ENCODE results near the gene PNCK. TPM values are rescaled to one million over a fixed set of nuclear protein-coding genes. Genes with fewer than 3 reads are reported as not detected.

The PNCK gene
- total and polyA plus RNA-seq, 5 donors from 2014 or later: 0.54 TPM; not detected in 4

- Histone ChIP-seq H3K27ac (ENCODE audit: insufficient read depth, low read length, poor library complexity, severe bottlenecking) (no peak overlapping the region), H3K36me3 (ENCODE audit: control insufficient read depth, insufficient read depth, low read length) (no peaks in the 10 kb centered on the region), H3K4me1 (ENCODE audit: control insufficient read depth, insufficient read depth, low read length, poor library complexity, severe bottlenecking) (no peaks in the 10 kb centered on the region), H3K9me3 (ENCODE audit: control insufficient read depth in 2 of 2, low read length in 2 of 2) (peaks cover 0 to 4% of the 10 kb centered on the region in 2 experiments), H3K4me3 (ENCODE audit: low read depth, low read length) (no peak overlapping the region), H3K27me3 (ENCODE audit: control insufficient read depth, insufficient read depth, low read length) (no peaks in the 10 kb centered on the region)
- DNase-seq (no peak), ATAC-seq (ENCODE audit: low read depth in 2 of 2) (no peak)
- Mint-ChIP-seq H3K4me1 (no peaks in the 10 kb centered on the region), H3K27ac (no peak overlapping the region), H3K9me3 (peaks cover 0 to 12% (median 0%) of the 10 kb centered on the region in 7 donors), H3K27me3 (no peaks in the 10 kb centered on the region), H3K4me3 (no peak overlapping the region), H3K36me3 (no peaks in the 10 kb centered on the region)
Observed at GRCh38 chrX:153634236-153634635, 39.4 kb downstream of the PNCK start.

DNA sequence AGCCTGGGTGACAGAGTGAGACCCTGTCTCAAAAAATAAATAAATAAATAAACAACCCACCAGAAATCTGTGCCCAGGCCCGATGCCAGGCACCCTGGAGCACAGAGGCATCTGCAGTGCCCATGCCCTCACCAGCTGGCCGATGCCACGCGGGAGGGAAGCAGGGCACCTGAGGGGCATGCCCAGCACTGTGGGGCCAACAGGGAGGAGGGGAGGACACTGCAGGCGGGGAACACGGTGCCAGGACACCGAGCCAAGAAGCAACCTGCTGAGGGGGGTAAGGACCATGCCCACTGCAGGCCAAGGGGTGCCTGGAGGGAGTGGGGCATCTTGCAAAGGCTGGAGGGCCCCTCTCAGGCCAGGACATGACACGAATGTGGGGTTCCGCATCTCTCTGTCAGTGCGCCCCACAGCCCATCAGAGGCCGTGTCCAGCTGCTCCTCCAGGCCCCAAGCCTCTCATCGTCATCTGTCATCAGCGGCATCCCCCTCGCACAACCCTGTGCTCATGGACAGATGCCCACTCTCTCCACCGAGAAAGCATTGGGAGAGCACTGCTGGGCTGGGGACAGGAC is 39.9 kb downstream of the PNCK start:
- Mint-ChIP-seq H3K27me3 (no peaks in the 10 kb centered on the region), H3K27ac (no peak overlapping the region), H3K9me3 (peaks cover 0 to 12% (median 0%) of the 10 kb centered on the region in 7 donors), H3K4me1 (no peaks in the 10 kb centered on the region), H3K4me3 (no peak overlapping the region), H3K36me3 (no peaks in the 10 kb centered on the region)
- no peaks in the 10 kb centered on the region for H3K27me3 ChIP-seq (ENCODE audit: control insufficient read depth, insufficient read depth, low read length)
- no peak overlapping the region for H3K27ac ChIP-seq (ENCODE audit: insufficient read depth, low read length, poor library complexity, severe bottlenecking)
- H3K9me3 ChIP-seq (ENCODE audit: control insufficient read depth in 2 of 2, low read length in 2 of 2): peaks cover 0 to 4% of the 10 kb centered on the region in 2 experiments
- DNase-seq (no peak), ATAC-seq (ENCODE audit: low read depth in 2 of 2) (no peak)
- H3K4me3 ChIP-seq (ENCODE audit: low read depth, low read length): no peak overlapping the region
- H3K4me1 ChIP-seq (ENCODE audit: control insufficient read depth, insufficient read depth, low read length, poor library complexity, severe bottlenecking): no peaks in the 10 kb centered on the region
- no peaks in the 10 kb centered on the region for H3K36me3 ChIP-seq (ENCODE audit: control insufficient read depth, insufficient read depth, low read length)

GRCh38 chrX:153633048-153633447 is 40.6 kb downstream of the PNCK start:
- Mint-ChIP-seq H3K36me3 (no peaks in the 10 kb centered on the region), H3K4me3 (no peak overlapping the region), H3K27me3 (no peaks in the 10 kb centered on the region), H3K27ac (no peak overlapping the region), H3K9me3 (peaks cover 0 to 12% (median 0%) of the 10 kb centered on the region in 7 donors), H3K4me1 (no peaks in the 10 kb centered on the region)
- Histone ChIP-seq H3K4me1 (ENCODE audit: control insufficient read depth, insufficient read depth, low read length, poor library complexity, severe bottlenecking) (no peaks in the 10 kb centered on the region), H3K4me3 (ENCODE audit: low read depth, low read length) (no peak overlapping the region), H3K27me3 (ENCODE audit: control insufficient read depth, insufficient read depth, low read length) (no peaks in the 10 kb centered on the region), H3K9me3 (ENCODE audit: control insufficient read depth in 2 of 2, low read length in 2 of 2) (peaks cover 0 to 4% of the 10 kb centered on the region in 2 experiments), H3K27ac (ENCODE audit: insufficient read depth, low read length, poor library complexity, severe bottlenecking) (no peak overlapping the region), H3K36me3 (ENCODE audit: control insufficient read depth, insufficient read depth, low read length) (no peaks in the 10 kb centered on the region)
- no peak for ATAC-seq (ENCODE audit: low read depth in 2 of 2)
- no peak for DNase-seq

DNA sequence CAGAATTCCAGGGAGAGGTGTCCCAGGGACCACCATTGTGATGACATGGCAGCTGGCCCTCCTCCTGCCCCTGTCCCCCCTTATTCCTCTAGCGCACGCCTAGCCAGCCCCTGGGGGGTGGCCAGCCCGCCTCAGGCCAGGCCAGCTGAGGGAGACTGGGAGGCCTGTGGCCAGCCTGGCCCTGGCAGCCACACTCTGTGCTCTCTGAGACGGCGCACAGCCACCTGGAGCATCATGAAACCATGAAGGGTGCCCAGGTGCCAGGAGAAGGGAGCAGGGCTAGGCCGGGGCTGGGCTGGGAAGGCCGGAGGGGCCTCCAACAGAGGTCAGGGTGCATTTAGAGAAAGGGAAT is 41.0 kb downstream of the PNCK start:
- no peaks in the 10 kb centered on the region for H3K36me3 Mint-ChIP-seq
- Histone ChIP-seq H3K4me1 (ENCODE audit: control insufficient read depth, insufficient read depth, low read length, poor library complexity, severe bottlenecking) (no peaks in the 10 kb centered on the region), H3K9me3 (ENCODE audit: control insufficient read depth in 2 of 2, low read length in 2 of 2) (peaks cover 0 to 4% of the 10 kb centered on the region in 2 experiments), H3K36me3 (ENCODE audit: control insufficient read depth, insufficient read depth, low read length) (no peaks in the 10 kb centered on the region), H3K27ac (ENCODE audit: insufficient read depth, low read length, poor library complexity, severe bottlenecking) (no peak overlapping the region), H3K4me3 (ENCODE audit: low read depth, low read length) (no peak overlapping the region), H3K27me3 (ENCODE audit: control insufficient read depth, insufficient read depth, low read length) (no peaks in the 10 kb centered on the region)
- H3K4me3 Mint-ChIP-seq: no peak overlapping the region
- no peak for DNase-seq
- H3K9me3 Mint-ChIP-seq: peaks cover 0 to 12% (median 0%) of the 10 kb centered on the region in 7 donors
- H3K4me1 Mint-ChIP-seq: no peaks in the 10 kb centered on the region
- ATAC-seq (ENCODE audit: low read depth in 2 of 2): no peak
- H3K27me3 Mint-ChIP-seq: no peaks in the 10 kb centered on the region
- no peak overlapping the region for H3K27ac Mint-ChIP-seq

DNA sequence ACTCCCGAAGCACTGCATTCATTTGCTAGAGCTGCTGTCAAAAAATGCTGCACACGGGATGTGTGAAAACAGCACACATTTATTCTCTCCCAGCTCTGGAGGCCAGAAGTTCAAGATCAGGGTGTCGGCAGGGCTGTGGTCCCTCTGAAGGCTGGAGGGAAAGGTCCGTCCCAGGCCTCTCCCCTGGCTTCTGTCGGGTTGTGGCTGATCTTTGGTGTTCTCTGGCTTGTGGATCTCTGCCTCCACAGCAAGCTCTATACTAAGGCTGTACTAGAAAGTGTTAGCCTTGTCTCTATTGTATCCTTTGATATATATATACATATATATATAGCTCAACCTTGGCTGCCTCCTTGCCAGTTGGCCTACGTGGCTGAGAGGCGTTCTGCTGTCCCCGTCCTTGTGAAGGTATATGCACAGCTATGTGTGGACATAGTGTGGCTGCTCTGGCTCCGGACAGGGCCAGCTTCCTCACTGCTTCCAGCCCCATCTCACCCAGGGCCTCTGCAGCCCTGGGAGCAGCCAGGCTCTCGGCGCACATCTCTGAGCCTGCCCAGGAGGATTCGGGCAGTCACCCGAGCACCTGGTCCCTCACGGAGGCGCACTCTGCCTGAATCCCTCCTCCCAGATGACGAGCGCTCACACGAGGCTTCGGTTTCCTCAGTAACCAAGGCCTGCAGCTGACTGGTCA is 41.6 kb downstream of the PNCK start:
- Histone ChIP-seq H3K9me3 (ENCODE audit: control insufficient read depth in 2 of 2, low read length in 2 of 2) (peaks cover 0 to 4% of the 10 kb centered on the region in 2 experiments), H3K27me3 (ENCODE audit: control insufficient read depth, insufficient read depth, low read length) (no peaks in the 10 kb centered on the region), H3K27ac (ENCODE audit: insufficient read depth, low read length, poor library complexity, severe bottlenecking) (no peak overlapping the region), H3K36me3 (ENCODE audit: control insufficient read depth, insufficient read depth, low read length) (no peaks in the 10 kb centered on the region), H3K4me1 (ENCODE audit: control insufficient read depth, insufficient read depth, low read length, poor library complexity, severe bottlenecking) (no peaks in the 10 kb centered on the region), H3K4me3 (ENCODE audit: low read depth, low read length) (no peak overlapping the region)
- Mint-ChIP-seq H3K4me3 (no peak overlapping the region), H3K27me3 (no peaks in the 10 kb centered on the region), H3K9me3 (peaks cover 0 to 12% (median 0%) of the 10 kb centered on the region in 7 donors), H3K27ac (no peak overlapping the region), H3K4me1 (no peaks in the 10 kb centered on the region), H3K36me3 (no peaks in the 10 kb centered on the region)
- DNase-seq (no peak), ATAC-seq (ENCODE audit: low read depth in 2 of 2) (no peak)

DNA sequence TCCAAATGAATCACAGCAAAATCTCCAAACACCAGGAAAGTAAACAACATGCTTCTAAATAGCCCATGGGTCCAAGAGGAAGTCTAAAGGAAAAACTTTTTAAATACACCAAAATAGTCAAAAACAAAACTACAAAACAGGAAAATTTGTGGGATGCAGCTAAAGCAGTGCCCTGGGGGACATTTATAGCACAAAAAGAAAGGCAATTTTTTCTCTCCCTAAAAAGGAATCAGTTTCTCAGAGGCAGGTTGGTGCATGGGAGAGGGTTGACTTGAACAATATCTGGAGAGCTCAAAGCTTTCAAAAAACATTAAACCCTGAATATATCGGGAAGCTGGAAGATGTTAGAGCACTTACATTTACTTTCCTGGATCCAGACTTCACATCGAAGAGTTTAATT is 42.3 kb downstream of the PNCK start:
- no peaks in the 10 kb centered on the region for H3K36me3 Mint-ChIP-seq
- DNase-seq: no peak
- no peaks in the 10 kb centered on the region for H3K4me1 ChIP-seq (ENCODE audit: control insufficient read depth, insufficient read depth, low read length, poor library complexity, severe bottlenecking)
- no peaks in the 10 kb centered on the region for H3K4me1 Mint-ChIP-seq
- no peak overlapping the region for H3K4me3 Mint-ChIP-seq
- ATAC-seq (ENCODE audit: low read depth in 2 of 2): no peak
- peaks cover 0 to 4% of the 10 kb centered on the region in 2 experiments for H3K9me3 ChIP-seq (ENCODE audit: control insufficient read depth in 2 of 2, low read length in 2 of 2)
- no peaks in the 10 kb centered on the region for H3K36me3 ChIP-seq (ENCODE audit: control insufficient read depth, insufficient read depth, low read length)
- no peak overlapping the region for H3K4me3 ChIP-seq (ENCODE audit: low read depth, low read length)
- no peak overlapping the region for H3K27ac Mint-ChIP-seq
- no peaks in the 10 kb centered on the region for H3K27me3 ChIP-seq (ENCODE audit: control insufficient read depth, insufficient read depth, low read length)
- H3K9me3 Mint-ChIP-seq: peaks cover 0 to 12% (median 0%) of the 10 kb centered on the region in 7 donors
- no peak overlapping the region for H3K27ac ChIP-seq (ENCODE audit: insufficient read depth, low read length, poor library complexity, severe bottlenecking)
- H3K27me3 Mint-ChIP-seq: no peaks in the 10 kb centered on the region

GRCh38 chrX:153628665-153629064 is 44.9 kb downstream of the PNCK start:
- no peaks in the 10 kb centered on the region for H3K4me1 Mint-ChIP-seq
- DNase-seq (no peak), ATAC-seq (ENCODE audit: low read depth in 2 of 2) (no peak)
- Histone ChIP-seq H3K27me3 (ENCODE audit: control insufficient read depth, insufficient read depth, low read length) (no peaks in the 10 kb centered on the region), H3K4me1 (ENCODE audit: control insufficient read depth, insufficient read depth, low read length, poor library complexity, severe bottlenecking) (no peaks in the 10 kb centered on the region), H3K4me3 (ENCODE audit: low read depth, low read length) (no peak overlapping the region), H3K27ac (ENCODE audit: insufficient read depth, low read length, poor library complexity, severe bottlenecking) (no peak overlapping the region), H3K9me3 (ENCODE audit: control insufficient read depth in 2 of 2, low read length in 2 of 2) (peaks cover 0 to 4% of the 10 kb centered on the region in 2 experiments), H3K36me3 (ENCODE audit: control insufficient read depth, insufficient read depth, low read length) (no peaks in the 10 kb centered on the region)
- H3K4me3 Mint-ChIP-seq: no peak overlapping the region
- no peak overlapping the region for H3K27ac Mint-ChIP-seq
- H3K27me3 Mint-ChIP-seq: no peaks in the 10 kb centered on the region
- H3K36me3 Mint-ChIP-seq: no peaks in the 10 kb centered on the region
- peaks cover 0 to 12% (median 0%) of the 10 kb centered on the region in 7 donors for H3K9me3 Mint-ChIP-seq

DNA sequence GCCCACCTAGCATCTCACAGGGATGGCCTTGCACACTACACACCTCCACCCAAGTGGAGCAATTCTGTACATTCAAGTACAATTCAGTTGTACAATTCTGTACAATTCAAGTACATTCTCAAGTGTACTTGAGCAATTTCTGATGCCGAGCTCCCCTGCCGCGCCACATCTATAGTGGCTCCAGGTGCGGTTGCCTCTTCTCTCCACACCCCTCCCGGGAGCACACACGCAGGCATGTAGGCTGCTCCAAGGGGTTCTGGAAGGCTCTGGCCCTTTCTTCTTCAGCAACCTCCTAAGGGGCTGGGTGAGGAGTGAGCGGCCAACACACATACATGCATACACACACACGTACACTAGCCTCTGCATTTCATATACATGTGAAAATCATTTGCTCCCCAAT is 45.5 kb downstream of the PNCK start:
- Mint-ChIP-seq H3K4me1 (no peaks in the 10 kb centered on the region), H3K27ac (no peak overlapping the region), H3K36me3 (no peaks in the 10 kb centered on the region), H3K4me3 (no peak overlapping the region), H3K9me3 (peaks cover 0 to 12% (median 0%) of the 10 kb centered on the region in 7 donors), H3K27me3 (no peaks in the 10 kb centered on the region)
- DNase-seq (no peak), ATAC-seq (ENCODE audit: low read depth in 2 of 2) (no peak)
- H3K27ac ChIP-seq (ENCODE audit: insufficient read depth, low read length, poor library complexity, severe bottlenecking): no peak overlapping the region
- no peaks in the 10 kb centered on the region for H3K27me3 ChIP-seq (ENCODE audit: control insufficient read depth, insufficient read depth, low read length)
- no peaks in the 10 kb centered on the region for H3K4me1 ChIP-seq (ENCODE audit: control insufficient read depth, insufficient read depth, low read length, poor library complexity, severe bottlenecking)
- H3K4me3 ChIP-seq (ENCODE audit: low read depth, low read length): no peak overlapping the region
- H3K36me3 ChIP-seq (ENCODE audit: control insufficient read depth, insufficient read depth, low read length): no peaks in the 10 kb centered on the region
- H3K9me3 ChIP-seq (ENCODE audit: control insufficient read depth in 2 of 2, low read length in 2 of 2): peaks cover 0 to 4% of the 10 kb centered on the region in 2 experiments

Measured in CD4-positive, CD25-positive, alpha-beta regulatory T cell (primary cell).